Neural crest cell (in vitro differentiated cells): ENCODE measurements around the gene PIPOX. TPM values are rescaled to one million over a fixed set of nuclear protein-coding genes. Genes with fewer than 3 reads are reported as not detected.

ENCODE experiments used
- DNase-seq: peaks from one replicate; pipeline ENCODE4 v3.0.0; 2021; ENCODE audit warnings: low read depth, mixed read lengths, low spot score
- H3K27ac Mint-ChIP-seq: one replicate; pipeline ENCODE4 v1.8.0; 2021; ENCODE audit warnings: mild to moderate bottlenecking, mixed read lengths; ENCODE audit not compliant: unreplicated experiment
- H3K27me3 Mint-ChIP-seq: 2 replicates; pipeline ENCODE4 v1.8.0; 2021; ENCODE audit warnings: low read depth, mild to moderate bottlenecking, mixed read lengths
- H3K36me3 Mint-ChIP-seq: 2 replicates; pipeline ENCODE4 v1.8.0; 2021; ENCODE audit warnings: low read depth, mild to moderate bottlenecking, mixed read lengths
- H3K4me1 Mint-ChIP-seq: 2 replicates; pipeline ENCODE4 v1.8.0; 2021; ENCODE audit warnings: mixed read lengths
- H3K4me3 Mint-ChIP-seq: one replicate; pipeline ENCODE4 v1.8.0; 2021; ENCODE audit warnings: mild to moderate bottlenecking, mixed read lengths
- H3K9me3 Mint-ChIP-seq: 2 replicates; pipeline ENCODE4 v1.8.0; 2021; ENCODE audit warnings: mixed read lengths
- total RNA-seq: library from RNA; stranded (reverse); gene quantifications from 2 replicates; pipeline ENCODE4 v1.2.1, GENCODE V29; 2021
- TF ChIP-seq, protein P1 (sequence below): fragments of 200-600 bp; sonication (generic); conservative IDR thresholded peaks from 2 replicates; pipeline ENCODE4 v1.5.0; 2021; ENCODE audit warnings: antibody characterized with exemption, mild to moderate bottlenecking

Gene PIPOX
- total RNA-seq, 1 donor from 2014 or later, result 4.1 TPM

DNA sequence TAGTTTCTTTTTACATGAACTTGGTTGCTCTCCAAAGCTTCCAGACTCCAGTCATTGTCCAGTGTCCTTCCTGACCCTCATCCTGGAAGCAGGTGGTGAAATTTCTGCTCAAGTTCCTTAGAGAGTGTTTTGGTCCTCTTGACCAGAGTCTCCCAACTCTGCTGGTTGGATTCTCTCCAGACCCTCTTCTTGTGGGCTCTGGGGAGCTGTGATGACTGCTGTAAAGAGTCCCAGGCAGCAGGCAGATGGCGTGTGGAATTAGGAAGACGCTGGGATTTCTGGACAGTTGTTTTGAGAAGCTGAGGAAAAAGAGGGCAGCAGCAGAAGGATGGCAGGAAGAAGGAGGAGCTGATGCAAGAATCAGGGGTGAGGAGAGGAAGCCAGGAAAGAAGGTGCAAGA is 35.5 kb upstream of the PIPOX start:
- TF ChIP-seq, protein P1, sequence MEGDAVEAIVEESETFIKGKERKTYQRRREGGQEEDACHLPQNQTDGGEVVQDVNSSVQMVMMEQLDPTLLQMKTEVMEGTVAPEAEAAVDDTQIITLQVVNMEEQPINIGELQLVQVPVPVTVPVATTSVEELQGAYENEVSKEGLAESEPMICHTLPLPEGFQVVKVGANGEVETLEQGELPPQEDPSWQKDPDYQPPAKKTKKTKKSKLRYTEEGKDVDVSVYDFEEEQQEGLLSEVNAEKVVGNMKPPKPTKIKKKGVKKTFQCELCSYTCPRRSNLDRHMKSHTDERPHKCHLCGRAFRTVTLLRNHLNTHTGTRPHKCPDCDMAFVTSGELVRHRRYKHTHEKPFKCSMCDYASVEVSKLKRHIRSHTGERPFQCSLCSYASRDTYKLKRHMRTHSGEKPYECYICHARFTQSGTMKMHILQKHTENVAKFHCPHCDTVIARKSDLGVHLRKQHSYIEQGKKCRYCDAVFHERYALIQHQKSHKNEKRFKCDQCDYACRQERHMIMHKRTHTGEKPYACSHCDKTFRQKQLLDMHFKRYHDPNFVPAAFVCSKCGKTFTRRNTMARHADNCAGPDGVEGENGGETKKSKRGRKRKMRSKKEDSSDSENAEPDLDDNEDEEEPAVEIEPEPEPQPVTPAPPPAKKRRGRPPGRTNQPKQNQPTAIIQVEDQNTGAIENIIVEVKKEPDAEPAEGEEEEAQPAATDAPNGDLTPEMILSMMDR, result no peak

DNA sequence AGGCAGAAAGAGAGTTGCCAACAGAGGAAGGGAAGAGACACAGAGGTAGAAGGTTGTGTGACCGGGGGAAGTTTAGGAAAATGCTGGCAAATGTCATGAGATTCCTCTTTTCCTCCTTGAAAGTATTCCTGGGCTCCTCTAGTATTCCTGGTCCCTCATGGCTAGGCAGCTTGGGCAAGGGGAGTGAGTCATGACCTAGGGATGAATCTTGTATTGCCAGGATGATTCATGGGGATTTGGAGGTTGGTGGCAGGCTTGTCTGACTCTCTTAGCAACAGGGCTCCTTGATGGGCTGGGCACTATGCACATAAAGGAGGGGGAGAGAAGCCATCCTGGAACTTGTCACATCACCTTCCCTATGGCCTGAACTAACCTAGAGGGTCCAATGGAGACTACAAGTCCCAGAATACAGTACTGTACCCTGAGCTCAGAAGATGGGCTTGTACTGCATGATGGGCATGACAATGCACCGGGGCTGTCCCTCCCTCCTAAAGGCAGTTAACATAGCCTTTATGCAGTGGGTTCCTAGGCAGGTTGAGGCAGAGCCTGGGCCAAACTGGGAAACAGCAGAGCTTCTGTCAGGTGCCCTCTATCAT is 35.0 kb upstream of the PIPOX start:
- no peak for DNase-seq
- Mint-ChIP-seq H3K4me3 (no peak overlapping the region), H3K27ac (no peak overlapping the region), H3K36me3 (no peaks in the 10 kb centered on the region), H3K27me3 (peaks cover 75% of the 10 kb centered on the region), H3K9me3 (no peaks in the 10 kb centered on the region), H3K4me1 (peaks cover 4% of the 10 kb centered on the region)
- TF ChIP-seq, protein P1, result no peak

More for the DNA sequence above, 35.5 kb upstream of the PIPOX start:
- DNase-seq, result no peak
- H3K9me3 Mint-ChIP-seq, result no peaks in the 10 kb centered on the region
- peaks cover 4% of the 10 kb centered on the region for H3K4me1 Mint-ChIP-seq
- H3K27ac Mint-ChIP-seq, result no peak overlapping the region
- H3K27me3 Mint-ChIP-seq, result peaks cover 80% of the 10 kb centered on the region
- no peaks in the 10 kb centered on the region for H3K36me3 Mint-ChIP-seq
- H3K4me3 Mint-ChIP-seq, result no peak overlapping the region

DNA sequence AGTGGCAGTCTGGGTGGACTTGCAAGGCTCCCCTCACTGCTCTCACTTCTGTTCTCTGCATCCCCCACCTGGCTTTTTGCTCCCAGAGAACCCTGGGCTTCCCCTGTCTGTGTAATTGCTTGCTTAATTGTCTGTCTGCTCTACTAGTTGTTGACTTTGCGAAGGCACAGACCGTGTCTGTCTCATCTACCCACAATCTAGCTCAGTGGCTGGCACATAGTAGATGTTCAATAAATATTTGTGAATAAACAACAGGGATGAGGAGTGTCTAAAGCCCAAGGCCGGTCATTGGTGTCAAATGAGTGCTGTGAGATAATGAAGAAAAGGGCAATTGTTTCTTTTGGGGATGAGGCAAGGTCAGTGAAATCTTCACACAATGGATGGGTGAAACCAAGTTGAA is 34.4 kb upstream of the PIPOX start:
- no peak overlapping the region for H3K27ac Mint-ChIP-seq
- H3K4me1 Mint-ChIP-seq, result peaks cover 4% of the 10 kb centered on the region
- DNase-seq, result no peak
- TF ChIP-seq, protein P1, result no peak
- H3K4me3 Mint-ChIP-seq, result no peak overlapping the region
- H3K9me3 Mint-ChIP-seq, result no peaks in the 10 kb centered on the region
- H3K27me3 Mint-ChIP-seq, result peaks cover 69% of the 10 kb centered on the region
- no peaks in the 10 kb centered on the region for H3K36me3 Mint-ChIP-seq

DNA sequence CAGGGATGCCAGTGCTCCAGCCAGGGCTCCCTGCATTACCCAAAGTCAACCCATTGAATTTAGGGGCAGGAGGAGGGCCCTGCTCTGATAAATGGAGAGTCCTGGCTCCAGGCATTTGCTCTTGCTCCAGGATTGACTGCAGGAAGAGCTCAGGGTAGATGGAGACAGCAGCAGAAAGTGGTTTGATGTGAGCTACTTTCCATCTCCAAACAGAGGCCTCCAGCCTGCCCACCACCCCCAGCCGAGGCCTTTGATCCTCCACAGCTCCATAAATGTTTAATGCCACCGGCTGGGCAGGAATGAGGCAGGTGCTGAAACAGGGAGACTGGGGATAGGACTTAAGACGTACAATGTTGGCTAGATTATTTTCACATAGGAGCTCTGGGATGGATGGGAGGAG is 32.8 kb upstream of the PIPOX start:
- H3K9me3 Mint-ChIP-seq, result no peaks in the 10 kb centered on the region
- H3K27me3 Mint-ChIP-seq, result peaks cover 66% of the 10 kb centered on the region
- TF ChIP-seq, protein P1, result no peak
- no peak overlapping the region for H3K4me3 Mint-ChIP-seq
- H3K36me3 Mint-ChIP-seq, result no peaks in the 10 kb centered on the region
- DNase-seq, result no peak
- peaks cover 4% of the 10 kb centered on the region for H3K4me1 Mint-ChIP-seq
- no peak overlapping the region for H3K27ac Mint-ChIP-seq

DNA sequence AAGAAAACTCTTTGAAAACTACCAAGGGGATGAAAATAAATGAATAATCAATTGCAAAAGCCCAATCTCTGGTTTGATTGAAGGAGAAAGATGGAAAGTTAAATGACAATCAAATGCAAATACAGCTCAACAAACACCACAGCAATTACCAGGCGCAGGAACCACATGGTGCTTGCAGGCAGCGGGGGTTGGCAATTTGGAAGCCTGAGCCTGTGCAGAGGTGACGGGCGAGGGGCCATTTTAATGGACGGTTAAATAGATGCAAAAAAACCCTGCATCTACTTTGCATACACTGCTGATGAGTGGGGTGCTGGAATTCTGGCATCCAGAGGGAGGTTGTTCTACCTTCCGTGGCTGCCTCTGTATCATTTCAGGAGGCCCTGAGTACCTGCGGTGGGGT is 32.4 kb upstream of the PIPOX start:
- H3K4me1 Mint-ChIP-seq, result peaks cover 4% of the 10 kb centered on the region
- no peak for DNase-seq
- TF ChIP-seq, protein P1, result no peak
- peaks cover 66% of the 10 kb centered on the region for H3K27me3 Mint-ChIP-seq
- H3K4me3 Mint-ChIP-seq, result no peak overlapping the region
- no peak overlapping the region for H3K27ac Mint-ChIP-seq
- H3K36me3 Mint-ChIP-seq, result no peaks in the 10 kb centered on the region
- no peaks in the 10 kb centered on the region for H3K9me3 Mint-ChIP-seq
